DMS 273 (cell line): ENCODE measurements around the gene RBMS3.
"Not testable (repeated sequence)": the region's sequence is repeated elsewhere in the genome, so short reads cannot be mapped to it uniquely, and the experiment has no call there.

Source experiments
- DNase-seq: peaks from one replicate; lab custom pipeline; 2025; ENCODE audit not compliant: unreplicated experiment; lab: John Stamatoyannopoulos, UW

RBMS3 gene

GRCh38 chr3:29976871-29977270 lies 696.0 kb downstream of the RBMS3 start:
- no peak for DNase-seq

- no peak for DNase-seq
Observed at GRCh38 chr3:29977360-29977759, 696.5 kb downstream of the RBMS3 start.

DNA sequence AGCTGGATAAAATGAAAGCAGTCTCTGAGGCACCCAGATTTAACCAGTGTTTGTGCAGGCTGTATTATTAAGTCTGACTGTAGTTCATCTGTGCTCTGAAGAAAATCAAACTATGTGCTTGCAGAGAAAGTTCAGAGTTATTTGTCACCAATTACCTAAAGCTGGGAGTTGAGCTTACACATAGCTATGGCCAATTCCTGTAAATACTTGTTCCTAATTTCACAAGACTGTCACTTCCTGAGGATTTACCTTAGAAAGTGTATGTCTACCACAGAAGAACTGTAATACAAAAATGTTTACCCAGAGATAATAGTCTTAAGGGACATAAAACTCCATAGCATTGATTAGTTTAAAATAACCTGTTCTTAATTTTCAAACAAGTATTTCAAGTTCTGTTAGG lies 697.2 kb downstream of the RBMS3 start:
- no peak for DNase-seq

GRCh38 chr3:29991198-29991597 lies 710.3 kb downstream of the RBMS3 start:
- no peak for DNase-seq

- no peak for DNase-seq
Observed at GRCh38 chr3:30002797-30003196, 721.9 kb downstream of the RBMS3 start.

GRCh38 chr3:30003741-30004140 lies 722.9 kb downstream of the RBMS3 start:
- DNase-seq, result no peak

- no peak for DNase-seq
Observed at GRCh38 chr3:30004481-30004880, 723.6 kb downstream of the RBMS3 start.

- DNase-seq, result no peak
Observed at GRCh38 chr3:30006111-30006510, 725.2 kb downstream of the RBMS3 start.

DNA sequence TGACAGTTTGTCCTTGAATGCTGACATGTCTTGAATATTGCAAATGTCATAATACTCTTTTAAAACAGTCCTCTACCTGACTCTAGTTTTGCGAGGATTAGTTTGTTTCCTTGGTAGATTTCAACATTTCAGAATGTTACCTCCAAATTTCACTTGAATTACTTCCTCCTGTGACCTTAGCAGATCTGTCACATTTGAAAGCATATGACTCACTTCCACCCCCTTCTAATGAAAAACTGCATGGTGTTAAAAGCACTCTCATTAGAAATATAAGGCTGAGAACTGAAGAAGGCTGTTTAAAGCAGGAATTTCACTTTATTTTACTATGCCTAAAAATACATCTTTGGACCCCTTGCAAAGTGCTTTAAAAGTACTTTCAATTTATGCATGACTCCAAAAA lies 726.8 kb downstream of the RBMS3 start:
- DNase-seq, result no peak

- DNase-seq, result no peak
Observed at GRCh38 chr3:30011237-30011803, 730.4 kb downstream of the RBMS3 start.

DNA sequence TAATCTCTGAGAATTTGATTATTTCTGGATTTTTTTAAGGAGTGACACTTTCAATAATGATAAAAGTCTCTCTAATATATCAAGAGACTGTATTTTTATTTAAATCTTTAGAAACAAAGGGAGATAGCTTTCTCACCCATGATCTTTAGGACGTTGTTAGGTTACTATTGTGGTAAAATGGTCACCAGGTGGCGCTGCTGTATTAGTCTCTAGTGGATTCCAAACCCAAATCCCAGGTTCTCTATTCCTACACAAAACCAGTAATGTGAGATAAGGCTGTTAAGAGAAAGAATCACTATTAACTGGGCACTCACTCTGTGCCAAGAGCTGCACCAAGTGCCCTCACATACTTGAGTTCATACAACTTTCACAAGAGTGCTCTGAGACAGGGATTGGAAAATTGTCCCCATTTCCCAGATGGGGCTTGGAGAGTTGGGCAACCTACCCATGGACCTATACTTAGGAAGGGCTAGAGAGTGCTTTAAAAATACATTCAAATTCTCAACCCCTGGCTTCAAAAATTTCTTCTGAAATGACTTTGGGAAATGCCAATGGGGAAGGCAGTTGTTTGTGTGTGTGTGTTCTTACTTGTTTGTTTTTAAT lies 732.2 kb downstream of the RBMS3 start:
- DNase-seq, result peak; percentile 77

DNA sequence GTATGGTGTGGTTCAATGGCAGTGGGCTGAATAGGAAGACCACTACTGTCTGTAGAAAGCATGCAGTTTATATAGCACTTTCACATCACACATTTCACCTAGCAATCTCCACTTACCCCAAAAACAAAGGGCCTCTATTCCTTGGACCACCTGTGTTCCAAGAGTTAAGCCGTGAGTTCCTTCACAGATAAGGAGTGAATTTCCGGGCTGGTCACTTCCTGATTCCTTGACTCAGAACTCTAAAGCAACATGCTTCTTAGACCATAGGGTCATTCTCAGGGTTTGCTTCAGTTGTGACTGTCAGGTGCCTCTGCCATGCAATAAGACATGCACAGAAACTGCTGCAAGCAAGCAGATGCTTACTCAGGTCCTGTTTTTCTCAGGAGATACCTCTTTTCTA lies 737.0 kb downstream of the RBMS3 start:
- DNase-seq, result no peak

DNA sequence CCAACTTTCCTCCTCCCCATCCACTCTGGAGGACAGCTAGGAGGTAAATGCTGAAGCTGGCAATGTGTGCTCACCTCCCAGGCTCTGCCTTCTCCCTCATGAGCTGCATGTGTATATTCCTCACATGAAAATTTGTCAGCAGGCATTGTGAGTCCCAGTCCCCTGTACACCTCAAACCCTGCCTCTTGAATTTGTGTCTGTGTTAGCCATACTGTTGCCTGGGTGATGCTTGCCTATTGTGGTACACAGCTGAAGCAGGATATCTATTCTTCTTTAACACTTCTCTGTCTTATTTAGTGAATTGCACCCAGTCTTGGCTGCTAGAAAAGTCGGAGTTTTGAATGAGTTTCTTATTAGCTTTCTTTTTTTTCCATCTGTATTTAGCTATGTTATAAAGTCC lies 739.5 kb downstream of the RBMS3 start:
- DNase-seq, result no peak

DNA sequence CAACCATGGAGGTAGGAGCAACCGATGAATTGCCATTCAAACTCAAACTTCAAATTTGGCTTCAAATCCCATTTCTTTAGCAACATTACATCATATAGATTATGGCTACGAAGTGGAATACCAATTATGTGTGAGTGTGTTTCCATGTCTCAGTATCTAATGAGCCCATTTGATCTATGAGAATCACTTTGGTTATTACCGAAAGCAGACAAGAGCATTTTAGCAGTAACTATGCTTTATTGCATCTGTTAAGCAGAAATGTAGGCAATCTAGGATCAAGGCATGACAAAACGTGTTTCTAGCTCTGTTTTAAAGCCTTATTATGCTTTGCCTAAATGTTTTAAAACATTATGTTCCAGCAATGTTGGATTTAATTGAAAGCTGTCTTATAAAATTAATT lies 743.6 kb downstream of the RBMS3 start:
- DNase-seq, result no peak

GRCh38 chr3:30026851-30027250 lies 746.0 kb downstream of the RBMS3 start:
- DNase-seq, result no peak

- no peak for DNase-seq
Observed at GRCh38 chr3:30034246-30034991, 753.5 kb downstream of the RBMS3 start.

GRCh38 chr3:30035935-30036567 lies 755.2 kb downstream of the RBMS3 start:
- no peak for DNase-seq

GRCh38 chr3:30040126-30040525 lies 759.3 kb downstream of the RBMS3 start:
- no peak for DNase-seq

GRCh38 chr3:30041481-30041880 lies 760.6 kb downstream of the RBMS3 start:
- not testable (repeated sequence) for DNase-seq

- DNase-seq, result peak; percentile 76
Observed at GRCh38 chr3:30042274-30042859, 761.5 kb downstream of the RBMS3 start.

GRCh38 chr3:30042916-30043555 lies 762.2 kb downstream of the RBMS3 start:
- no peak for DNase-seq
